K562 (cell line): Measurements from ENCODE around the gene ABHD5. TPM values are rescaled to one million over a fixed set of nuclear protein-coding genes. Genes with fewer than 3 reads are reported as not detected.

Experiments
- ATAC-seq: fragments of 200-7000 bp; cut with Tn5 transposase; 3 replicates; pipeline ENCODE4 v1.9.1; 2020; ENCODE audit warnings: moderate library complexity
- BruUV-seq: library from RNA; stranded (reverse); fragments of 400-500 nt; replicated peaks from 2 replicates; lab custom pipeline; 2021; lab: Mats Ljungman, UMichigan
- CTCF ChIA-PET: fragments of 300-600 bp; formaldehyde crosslinking; extraction: SDS; loops from one replicate; lab custom pipeline; 2021; ENCODE audit warnings: low intra/inter-chr PET ratio; lab: Yijun Ruan, JAX
- POLR2A ChIA-PET: fragments of 300-600, 350-650 bp; sonication (Branson Sonifier 250); formaldehyde crosslinking; extraction: SDS; loops from one replicate; lab custom pipeline; 2021; ENCODE audit warnings: antibody characterized with exemption, inconsistent platforms; lab: Yijun Ruan, JAX
- DNase-seq, 4 experiments: peaks; one replicate each; pipeline versions ENCODE4 v3.0.0 to v3.0.0-alpha.2; 2011 to 2018; ENCODE audit warnings: low spot score in 3 of 4, mixed read lengths in 3 of 4; ENCODE audit errors: extremely low read depth in 1 of 4
- FAIRE-seq: peaks from 2 replicates; lab custom pipeline; 2011; peaks lifted over from hg19 to GRCh38; lab: Jason Lieb, UNC
- H2AFZ ChIP-seq: 2 replicates; pipeline ENCODE4 v1.6.0; 2011; ENCODE audit warnings: low read depth, low read length, control low read depth, inconsistent platforms
- H3K27ac ChIP-seq: fragments of 200-600 bp; 3 replicates; pipeline ENCODE4 v1.8.0; 2011; ENCODE audit warnings: low read depth, mild to moderate bottlenecking, control low read depth, inconsistent platforms, low read length, moderate library complexity, mixed read lengths; ENCODE audit errors: extremely low read depth
- H3K27me3 ChIP-seq, 2 experiments: fragments of 300-600 bp in 1 of 2; 2 replicates in 1 of 2; 3 replicates in 1 of 2; pipeline versions ENCODE4 v1.6.0 to v1.8.0; 2011; ENCODE audit warnings: inconsistent platforms in 2 of 2, low read length in 2 of 2, mild to moderate bottlenecking in 1 of 2, mixed read lengths in 1 of 2, moderate library complexity in 1 of 2; ENCODE audit not compliant: control insufficient read depth in 2 of 2, insufficient read depth in 2 of 2
- H3K36me3 ChIP-seq: fragments of 300-600 bp; 3 replicates; pipeline ENCODE4 v1.8.0; 2011; ENCODE audit warnings: mild to moderate bottlenecking, low read length, inconsistent platforms; ENCODE audit not compliant: control insufficient read depth, insufficient read depth
- H3K4me1 ChIP-seq, 2 experiments: fragments of 200-600 bp in 1 of 2; replicated peaks in 1 of 2; 2 replicates in 1 of 2; 3 replicates in 1 of 2; pipeline versions ENCODE4 v1.5.1 to v1.8.0; 2011; ENCODE audit warnings: inconsistent platforms in 2 of 2, low read length in 2 of 2, mild to moderate bottlenecking in 1 of 2, mixed read lengths in 1 of 2, moderate library complexity in 1 of 2; ENCODE audit not compliant: control insufficient read depth in 2 of 2, insufficient read depth in 2 of 2
- H3K4me2 ChIP-seq: 2 replicates; pipeline ENCODE4 v1.6.1; 2011; ENCODE audit warnings: low read length, control low read depth, inconsistent platforms, mixed read lengths; ENCODE audit not compliant: insufficient read depth
- H3K4me3 ChIP-seq: fragments of 200-600 bp; sonication (generic), shearing (Covaris generic); 2 replicates; pipeline ENCODE4 v1.5.1; 2016; ENCODE audit warnings: control low read depth, inconsistent platforms
- H3K79me2 ChIP-seq: fragments of 200-600 bp; 3 replicates; pipeline ENCODE4 v1.8.0; 2011; ENCODE audit warnings: low read length, inconsistent platforms; ENCODE audit not compliant: control insufficient read depth, insufficient read depth
- H3K9ac ChIP-seq, 2 experiments: 2 replicates each; pipeline versions ENCODE4 v1.6.0 to v1.6.1; 2011; ENCODE audit warnings: low read depth in 2 of 2, low read length in 2 of 2, control low read depth in 1 of 2, inconsistent platforms in 1 of 2, mild to moderate bottlenecking in 1 of 2, mixed read lengths in 1 of 2; ENCODE audit not compliant: insufficient read depth in 1 of 2
- H3K9me1 ChIP-seq: one replicate; pipeline ENCODE4 v1.6.0; 2011; ENCODE audit warnings: inconsistent platforms, mild to moderate bottlenecking, low read length, moderate library complexity; ENCODE audit not compliant: control insufficient read depth, insufficient read depth
- H3K9me3 ChIP-seq: replicated peaks from 2 replicates; pipeline ENCODE4 v1.5.1; 2011; ENCODE audit warnings: low read depth, low read length, inconsistent platforms; ENCODE audit not compliant: control insufficient read depth, insufficient read depth
- H4K20me1 ChIP-seq: replicated peaks from 2 replicates; pipeline ENCODE4 v1.6.1; 2011; ENCODE audit warnings: low read length, inconsistent platforms, mixed read lengths; ENCODE audit not compliant: control insufficient read depth, insufficient read depth
- MAFG ChIP-seq: fragments of 450-650 bp; conservative IDR thresholded peaks from 2 replicates; pipeline ENCODE4 v1.6.1; 2016; ENCODE audit warnings: missing genetic modification characterization, missing compliant biosample characterization
- TARDBP ChIP-seq: fragments of 450-650 bp; IDR thresholded peaks from 2 replicates; pipeline ENCODE4 v1.6.1; 2016
- ZNF592 ChIP-seq: fragments of 450-650 bp; IDR thresholded peaks from 2 replicates; pipeline ENCODE4 v1.6.1; 2017; ENCODE audit warnings: antibody characterized with exemption, mild to moderate bottlenecking
- WGBS: fragments of 100-300 bp; shearing (Covaris generic); methylation state at CpG from one replicate; pipeline ENCODE4 v1.1.6; 2016; ENCODE audit warnings: low coverage, mixed read lengths; ENCODE audit not compliant: insufficient coverage; ENCODE audit errors: missing lambda C conversion rate; 5-methylcytosine and 5-hydroxymethylcytosine counted together
- in situ Hi-C: fragments of 300-500 bp; cut with MboI; formaldehyde crosslinking; loops from 4 replicates; pipeline ENCODE4 v1.15.0; 2018; ENCODE audit warnings: inconsistent platforms, mixed read lengths
- intact Hi-C: fragments of 100-400 bp; cut with micrococcal nuclease; formaldehyde crosslinking; loops from 2 replicates; pipeline ENCODE4 v1.14.2; 2022
- polyA plus RNA-seq, 8 experiments: library from polyadenylated mRNA; depleted of rRNA in 4 of 8; stranded (reverse) in 5 of 8; unstranded in 3 of 8; fragments of >200 nt; fragmentation: Nextera tagmentation in 2 of 8; fragmentation: Illumina TruSeq in 1 of 8; extraction: Ambion mirVana in 2 of 8; extraction: Trizol in 1 of 8; gene quantifications; 2 replicates each; pipeline versions ENCODE4 v1.2.1 to v1.2.3, GENCODE V29; 2011 to 2014; ENCODE audit warnings: inconsistent platforms in 1 of 8, missing spikeins in 1 of 8
- total RNA-seq, 7 experiments: library from RNA; depleted of rRNA in 6 of 7; stranded (reverse); fragments of >200 nt in 6 of 7; fragmentation: Illumina TruSeq in 2 of 7; extraction: Trizol in 2 of 7; gene quantifications; 2 replicates each; pipeline versions ENCODE4 v1.2.1 to v1.2.3, GENCODE V29; 2011 to 2021; ENCODE audit warnings: low replicate concordance in 1 of 7

ABHD5 gene
- total and polyA plus RNA-seq, 9 of the 15 experiments (the other 6 are each of a cell fraction or from before 2014, with no cell fraction given): 27.8 to 61.7 (median 39.9) TPM

GRCh38 chr3:43676441-43676840 lies 14.3 kb upstream of the ABHD5 start:
- Histone ChIP-seq H2AFZ (no peak overlapping the region), H4K20me1 (no peaks in the 10 kb centered on the region)
- TF ChIP-seq MAFG (tag) (no peak), ZNF592 (0 out of 2 replicates have a peak, but pooled peaks have one; percentile 8), TARDBP (no peak)
- TF ChIP-seq, all 486 proteins: peak for 1
- in situ Hi-C loops (no loop called here), intact Hi-C loops (no loop called here)
- ATAC-seq (no peak), FAIRE-seq (no peak), DNase-seq (no peak)
- ChIA-PET CTCF (no interaction called here), POLR2A (interaction anchor here (0.6 to 6.6 kb wide), 3 partner anchors 10 to 27 kb away, joined by 4 to 32 read pairs (median 4); partner anchors contain the start of gene ABHD5)
- Histone ChIP-seq H3K9ac (no peak overlapping the region), H3K36me3 (peaks cover 3% of the 10 kb centered on the region; the same call in 1 of the 3 replicates), H3K4me3 (no peak overlapping the region), H3K9me3 (peaks cover 12% of the 10 kb centered on the region), H3K4me2 (no peak overlapping the region), H3K79me2 (peaks cover 33% of the 10 kb centered on the region), H3K4me1 (peaks cover 13 to 64% of the 10 kb centered on the region in 2 experiments), H3K9me1 (no peaks in the 10 kb centered on the region), H3K27ac (no peak overlapping the region), H3K27me3 (no peaks in the 10 kb centered on the region)
- BruUV-seq: no TSS peak
- 40% methylated on average over 1 of the region's 1 CpG for WGBS
